H1 (cell line): Measurements from ENCODE around the gene TNIK.

Experiments
- JUN ChIP-seq: IDR thresholded peaks from 2 replicates; pipeline ENCODE4 v1.6.1; 2011; ENCODE audit warnings: low read depth, mild to moderate bottlenecking, improper control_type of control experiment, low read length
- TF ChIP-seq, protein P1 (sequence below), 3 experiments: IDR thresholded peaks; 1 replicate in 2 of 3; 2 replicates in 1 of 3; pipeline versions ENCODE4 v1.5.1 to v1.6.1; 2011; ENCODE audit warnings: low read length in 3 of 3, mild to moderate bottlenecking in 3 of 3, inconsistent platforms in 2 of 3, low read depth in 1 of 3, moderate library complexity in 1 of 3; ENCODE audit not compliant: insufficient read depth in 1 of 3; ENCODE audit errors: control extremely low read depth in 1 of 3
- TF ChIP-seq, protein P2 (sequence below): IDR thresholded peaks from 2 replicates; pipeline ENCODE4 v1.6.1; 2011; ENCODE audit warnings: low read length, improper control_type of control experiment

DNA sequence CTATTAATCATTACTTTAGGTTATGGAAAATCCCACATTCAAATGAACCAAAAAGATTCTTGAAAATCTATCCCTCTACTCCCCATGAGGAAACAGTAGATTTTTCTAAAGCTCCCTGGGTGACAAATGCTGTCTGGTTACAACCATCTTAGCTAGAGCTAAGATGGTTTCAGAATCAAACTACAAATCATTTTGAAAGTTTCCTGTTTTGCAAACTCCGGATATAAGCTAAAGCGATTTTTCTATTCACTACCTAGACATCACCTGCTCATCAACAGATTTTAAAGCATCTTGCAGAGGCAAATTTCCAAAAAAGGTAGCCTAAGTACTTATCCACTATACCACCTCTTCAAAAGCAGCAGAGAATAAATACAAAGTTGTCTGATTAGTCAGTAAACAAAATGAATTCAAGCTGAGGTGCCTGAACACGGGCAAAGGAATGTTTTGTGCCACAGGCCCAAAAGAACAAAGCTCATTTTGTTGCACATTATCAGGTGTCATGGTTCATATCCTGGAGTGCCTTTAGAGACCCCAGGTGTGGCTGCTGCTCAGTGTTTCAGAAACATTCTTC lies 204.9 kb downstream of the TNIK start:
- no peak for TF ChIP-seq JUN
- TF ChIP-seq, protein P1, sequence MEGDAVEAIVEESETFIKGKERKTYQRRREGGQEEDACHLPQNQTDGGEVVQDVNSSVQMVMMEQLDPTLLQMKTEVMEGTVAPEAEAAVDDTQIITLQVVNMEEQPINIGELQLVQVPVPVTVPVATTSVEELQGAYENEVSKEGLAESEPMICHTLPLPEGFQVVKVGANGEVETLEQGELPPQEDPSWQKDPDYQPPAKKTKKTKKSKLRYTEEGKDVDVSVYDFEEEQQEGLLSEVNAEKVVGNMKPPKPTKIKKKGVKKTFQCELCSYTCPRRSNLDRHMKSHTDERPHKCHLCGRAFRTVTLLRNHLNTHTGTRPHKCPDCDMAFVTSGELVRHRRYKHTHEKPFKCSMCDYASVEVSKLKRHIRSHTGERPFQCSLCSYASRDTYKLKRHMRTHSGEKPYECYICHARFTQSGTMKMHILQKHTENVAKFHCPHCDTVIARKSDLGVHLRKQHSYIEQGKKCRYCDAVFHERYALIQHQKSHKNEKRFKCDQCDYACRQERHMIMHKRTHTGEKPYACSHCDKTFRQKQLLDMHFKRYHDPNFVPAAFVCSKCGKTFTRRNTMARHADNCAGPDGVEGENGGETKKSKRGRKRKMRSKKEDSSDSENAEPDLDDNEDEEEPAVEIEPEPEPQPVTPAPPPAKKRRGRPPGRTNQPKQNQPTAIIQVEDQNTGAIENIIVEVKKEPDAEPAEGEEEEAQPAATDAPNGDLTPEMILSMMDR (IDR thresholded peaks at IDR 0.05; ENCODE audit: control extremely low read depth in 1 of 3, insufficient read depth in 1 of 3, low read depth in 1 of 3, low read length in 3 of 3), result no peak
- TF ChIP-seq, protein P2, sequence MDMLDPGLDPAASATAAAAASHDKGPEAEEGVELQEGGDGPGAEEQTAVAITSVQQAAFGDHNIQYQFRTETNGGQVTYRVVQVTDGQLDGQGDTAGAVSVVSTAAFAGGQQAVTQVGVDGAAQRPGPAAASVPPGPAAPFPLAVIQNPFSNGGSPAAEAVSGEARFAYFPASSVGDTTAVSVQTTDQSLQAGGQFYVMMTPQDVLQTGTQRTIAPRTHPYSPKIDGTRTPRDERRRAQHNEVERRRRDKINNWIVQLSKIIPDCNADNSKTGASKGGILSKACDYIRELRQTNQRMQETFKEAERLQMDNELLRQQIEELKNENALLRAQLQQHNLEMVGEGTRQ, result no peak
